WTC11 (cell line): ENCODE data around the gene ZMYM5.
"Not testable (repeated sequence)": the region's sequence is repeated elsewhere in the genome, so short reads cannot be mapped to it uniquely, and the experiment has no call there.

Experiments used
- CBFB ChIP-seq: sonication (generic); formaldehyde crosslinking; IDR thresholded peaks from 2 replicates; pipeline ENCODE4 v1.8.1; 2022; ENCODE audit warnings: mild to moderate bottlenecking, low read depth, missing genetic modification reagents
- CREB1 ChIP-seq: sonication (generic); formaldehyde crosslinking; IDR thresholded peaks from 2 replicates; pipeline ENCODE4 v1.8.0; 2023; ENCODE audit warnings: mild to moderate bottlenecking, missing genetic modification reagents
- IRF2 ChIP-seq: sonication (generic); formaldehyde crosslinking; IDR thresholded peaks from 2 replicates; pipeline ENCODE4 v1.8.0; 2022; ENCODE audit warnings: low read depth, missing genetic modification reagents, borderline replicate concordance
- NR2C2 ChIP-seq: sonication (generic); formaldehyde crosslinking; IDR thresholded peaks from 2 replicates; pipeline ENCODE4 v1.8.0; 2022; ENCODE audit warnings: mild to moderate bottlenecking, missing genetic modification reagents
- NR3C1 ChIP-seq: sonication (generic); formaldehyde crosslinking; conservative IDR thresholded peaks from 2 replicates; pipeline ENCODE4 v1.8.1; 2023; ENCODE audit warnings: low read depth, mild to moderate bottlenecking, missing genetic modification reagents
- ZNF121 ChIP-seq: sonication (generic); formaldehyde crosslinking; IDR thresholded peaks from 2 replicates; pipeline ENCODE4 v1.8.0; 2023; ENCODE audit warnings: missing genetic modification reagents
- TF ChIP-seq, protein P1 (sequence below): fragments of 200-600 bp; IDR thresholded peaks from 2 replicates; pipeline ENCODE4 v1.8.0; 2022; ENCODE audit warnings: antibody characterized with exemption
- TF ChIP-seq, protein P2 (sequence below): sonication (generic); formaldehyde crosslinking; IDR thresholded peaks from 2 replicates; pipeline ENCODE4 v1.8.1; 2023; ENCODE audit warnings: mild to moderate bottlenecking, missing genetic modification reagents, moderate library complexity
- TF ChIP-seq, protein P3 (sequence below): sonication (generic); formaldehyde crosslinking; IDR thresholded peaks from 2 replicates; pipeline ENCODE4 v1.8.1; 2022; ENCODE audit warnings: low read depth, missing genetic modification reagents, borderline replicate concordance
- TF ChIP-seq, protein P4 (sequence below): sonication (generic); formaldehyde crosslinking; IDR thresholded peaks from 2 replicates; pipeline ENCODE4 v1.8.1; 2022; ENCODE audit warnings: low read depth, mild to moderate bottlenecking, moderate library complexity, missing genetic modification reagents, borderline replicate concordance

DNA sequence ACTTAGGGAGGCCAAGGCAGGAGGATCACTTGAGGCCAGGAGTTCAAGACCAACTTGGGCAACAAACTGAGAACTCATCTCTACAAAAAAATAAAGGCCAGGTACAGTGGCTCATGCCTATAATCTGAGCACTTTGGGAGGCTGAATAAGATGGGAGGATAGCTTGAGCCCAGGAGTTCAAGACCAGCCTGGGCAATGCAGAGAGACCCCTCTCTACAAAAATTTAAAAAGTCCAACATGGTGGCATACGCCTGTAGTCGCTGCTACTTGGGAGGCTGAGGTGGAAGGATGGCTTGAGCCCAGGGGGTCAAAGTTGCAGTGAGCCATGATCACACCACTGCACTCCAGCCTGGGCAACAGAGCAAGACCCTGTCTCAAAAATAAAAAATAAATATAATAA, 5.8 kb downstream of the ZMYM5 start:
- TF ChIP-seq, protein P1, sequence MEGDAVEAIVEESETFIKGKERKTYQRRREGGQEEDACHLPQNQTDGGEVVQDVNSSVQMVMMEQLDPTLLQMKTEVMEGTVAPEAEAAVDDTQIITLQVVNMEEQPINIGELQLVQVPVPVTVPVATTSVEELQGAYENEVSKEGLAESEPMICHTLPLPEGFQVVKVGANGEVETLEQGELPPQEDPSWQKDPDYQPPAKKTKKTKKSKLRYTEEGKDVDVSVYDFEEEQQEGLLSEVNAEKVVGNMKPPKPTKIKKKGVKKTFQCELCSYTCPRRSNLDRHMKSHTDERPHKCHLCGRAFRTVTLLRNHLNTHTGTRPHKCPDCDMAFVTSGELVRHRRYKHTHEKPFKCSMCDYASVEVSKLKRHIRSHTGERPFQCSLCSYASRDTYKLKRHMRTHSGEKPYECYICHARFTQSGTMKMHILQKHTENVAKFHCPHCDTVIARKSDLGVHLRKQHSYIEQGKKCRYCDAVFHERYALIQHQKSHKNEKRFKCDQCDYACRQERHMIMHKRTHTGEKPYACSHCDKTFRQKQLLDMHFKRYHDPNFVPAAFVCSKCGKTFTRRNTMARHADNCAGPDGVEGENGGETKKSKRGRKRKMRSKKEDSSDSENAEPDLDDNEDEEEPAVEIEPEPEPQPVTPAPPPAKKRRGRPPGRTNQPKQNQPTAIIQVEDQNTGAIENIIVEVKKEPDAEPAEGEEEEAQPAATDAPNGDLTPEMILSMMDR, result not testable (repeated sequence)
- TF ChIP-seq CREB1 (CRISPR knock-in tag); CBFB; NR3C1 (CRISPR knock-in tag); IRF2 (CRISPR knock-in tag); NR2C2 (CRISPR knock-in tag); ZNF121 (CRISPR knock-in tag): not testable (repeated sequence)
- TF ChIP-seq, protein P2, sequence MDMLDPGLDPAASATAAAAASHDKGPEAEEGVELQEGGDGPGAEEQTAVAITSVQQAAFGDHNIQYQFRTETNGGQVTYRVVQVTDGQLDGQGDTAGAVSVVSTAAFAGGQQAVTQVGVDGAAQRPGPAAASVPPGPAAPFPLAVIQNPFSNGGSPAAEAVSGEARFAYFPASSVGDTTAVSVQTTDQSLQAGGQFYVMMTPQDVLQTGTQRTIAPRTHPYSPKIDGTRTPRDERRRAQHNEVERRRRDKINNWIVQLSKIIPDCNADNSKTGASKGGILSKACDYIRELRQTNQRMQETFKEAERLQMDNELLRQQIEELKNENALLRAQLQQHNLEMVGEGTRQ (CRISPR knock-in tag), result not testable (repeated sequence)
- TF ChIP-seq, protein P3, sequence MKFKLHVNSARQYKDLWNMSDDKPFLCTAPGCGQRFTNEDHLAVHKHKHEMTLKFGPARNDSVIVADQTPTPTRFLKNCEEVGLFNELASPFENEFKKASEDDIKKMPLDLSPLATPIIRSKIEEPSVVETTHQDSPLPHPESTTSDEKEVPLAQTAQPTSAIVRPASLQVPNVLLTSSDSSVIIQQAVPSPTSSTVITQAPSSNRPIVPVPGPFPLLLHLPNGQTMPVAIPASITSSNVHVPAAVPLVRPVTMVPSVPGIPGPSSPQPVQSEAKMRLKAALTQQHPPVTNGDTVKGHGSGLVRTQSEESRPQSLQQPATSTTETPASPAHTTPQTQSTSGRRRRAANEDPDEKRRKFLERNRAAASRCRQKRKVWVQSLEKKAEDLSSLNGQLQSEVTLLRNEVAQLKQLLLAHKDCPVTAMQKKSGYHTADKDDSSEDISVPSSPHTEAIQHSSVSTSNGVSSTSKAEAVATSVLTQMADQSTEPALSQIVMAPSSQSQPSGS, result not testable (repeated sequence)
- TF ChIP-seq, protein P4, sequence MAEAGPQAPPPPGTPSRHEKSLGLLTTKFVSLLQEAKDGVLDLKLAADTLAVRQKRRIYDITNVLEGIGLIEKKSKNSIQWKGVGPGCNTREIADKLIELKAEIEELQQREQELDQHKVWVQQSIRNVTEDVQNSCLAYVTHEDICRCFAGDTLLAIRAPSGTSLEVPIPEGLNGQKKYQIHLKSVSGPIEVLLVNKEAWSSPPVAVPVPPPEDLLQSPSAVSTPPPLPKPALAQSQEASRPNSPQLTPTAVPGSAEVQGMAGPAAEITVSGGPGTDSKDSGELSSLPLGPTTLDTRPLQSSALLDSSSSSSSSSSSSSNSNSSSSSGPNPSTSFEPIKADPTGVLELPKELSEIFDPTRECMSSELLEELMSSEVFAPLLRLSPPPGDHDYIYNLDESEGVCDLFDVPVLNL (CRISPR knock-in tag), result not testable (repeated sequence)
